DMS53 treated with DMSO at 0.1 percent for 48 hours (cell line): ENCODE results near the gene ZNF180.
"Not testable (repeated sequence)": the region's sequence is repeated elsewhere in the genome, so short reads cannot be mapped to it uniquely, and the experiment has no call there.

ENCODE experiments used
- DNase-seq: peaks from one replicate; lab custom pipeline; 2025; ENCODE audit not compliant: unreplicated experiment; lab: John Stamatoyannopoulos, UW

The ZNF180 gene

DNA sequence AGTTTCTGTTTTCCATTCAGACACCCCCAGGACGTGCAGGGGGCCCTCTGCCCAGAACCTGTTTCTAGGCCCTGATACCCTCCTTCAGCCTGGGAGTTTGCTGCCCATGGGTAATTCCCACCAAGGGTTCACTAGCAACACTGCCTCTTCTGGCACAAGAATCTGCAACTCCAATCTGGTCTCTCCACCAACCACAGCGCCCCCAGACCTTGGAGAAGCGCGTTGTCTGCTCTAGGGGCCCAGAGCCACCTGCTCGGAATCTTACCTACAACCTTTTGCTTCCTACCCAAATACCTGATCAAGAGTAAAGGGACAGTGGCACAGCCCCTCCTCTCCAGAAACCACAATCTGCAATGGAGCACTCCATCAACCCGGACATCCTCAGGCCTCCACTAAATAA lies 763 bp downstream of the ZNF180 start:
- DNase-seq = no peak

DNA sequence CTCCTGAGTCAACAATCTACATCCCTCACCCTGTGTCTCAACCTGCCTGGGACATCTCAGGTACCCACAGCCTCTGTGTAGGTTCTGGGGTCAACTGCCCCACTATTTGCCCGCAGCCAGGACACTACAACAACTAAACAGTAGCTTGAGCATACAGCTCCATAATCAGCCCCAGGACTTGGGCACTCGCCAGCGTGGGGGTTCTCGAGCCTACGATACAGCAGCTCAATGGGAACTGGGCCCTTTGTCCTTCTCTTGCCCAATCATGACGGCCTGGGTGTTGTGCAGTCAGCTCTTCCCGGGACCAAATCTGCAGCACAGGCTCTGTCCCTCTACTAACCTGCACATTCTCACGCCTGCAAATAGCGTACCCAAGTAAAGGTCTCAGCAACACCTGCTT lies 1.3 kb downstream of the ZNF180 start:
- DNase-seq = no peak

DNA sequence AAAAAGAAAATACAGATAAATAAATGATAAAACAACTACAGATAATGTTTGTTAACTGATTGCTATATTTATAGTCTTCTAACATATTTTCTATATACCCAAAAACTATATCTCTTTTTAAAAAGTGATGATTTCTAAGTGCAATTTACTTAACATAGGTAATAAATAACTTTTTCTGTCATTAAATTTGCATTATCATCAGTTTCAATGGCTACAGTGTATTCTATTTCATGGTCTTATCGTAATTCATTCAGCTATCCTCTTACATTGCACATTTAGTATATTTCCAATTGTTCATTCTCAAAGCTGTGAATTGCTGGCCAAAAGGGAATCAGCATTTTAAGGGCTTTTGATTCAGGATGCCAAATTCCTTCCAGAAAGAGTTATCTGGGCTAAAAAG lies 3.6 kb downstream of the ZNF180 start:
- no peak for DNase-seq

DNA sequence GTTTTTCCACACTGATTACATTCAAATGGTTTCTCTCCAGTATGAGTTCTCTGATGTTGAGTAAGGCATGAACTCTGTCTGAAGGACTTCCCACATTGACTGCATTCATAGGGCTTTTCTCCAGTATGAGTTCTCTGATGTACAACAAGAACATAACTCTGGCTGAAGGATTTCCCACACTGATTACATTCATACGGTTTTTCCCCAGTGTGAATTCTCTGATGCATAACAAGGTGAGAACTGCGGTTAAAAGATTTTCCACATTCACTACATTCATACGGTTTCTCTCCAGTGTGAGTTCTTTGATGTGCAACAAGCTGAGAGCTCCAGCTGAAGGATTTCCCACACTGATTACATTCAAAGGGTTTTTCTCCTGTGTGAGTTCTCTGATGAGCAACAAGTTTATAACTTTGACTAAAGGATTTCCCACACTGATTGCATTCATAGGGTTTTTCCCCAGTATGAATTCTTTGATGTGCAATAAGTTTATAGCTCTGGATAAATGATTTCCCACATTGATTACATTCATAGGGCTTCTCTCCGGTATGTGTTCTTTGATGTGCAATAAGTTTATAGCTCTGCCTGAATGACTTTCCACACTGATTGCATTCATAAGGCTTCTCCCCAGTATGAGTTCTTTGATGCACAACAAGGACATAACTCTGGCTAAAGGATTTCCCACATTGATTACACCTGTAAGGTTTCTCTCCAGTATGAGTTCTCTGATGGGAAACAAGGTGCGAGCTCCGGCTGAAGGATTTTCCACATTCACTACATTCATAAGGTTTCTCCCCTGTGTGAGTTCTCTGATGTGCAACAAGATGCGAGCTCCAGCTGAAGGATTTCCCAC lies 23.5 kb downstream of the ZNF180 start:
- DNase-seq = peak; percentile 50

DNA sequence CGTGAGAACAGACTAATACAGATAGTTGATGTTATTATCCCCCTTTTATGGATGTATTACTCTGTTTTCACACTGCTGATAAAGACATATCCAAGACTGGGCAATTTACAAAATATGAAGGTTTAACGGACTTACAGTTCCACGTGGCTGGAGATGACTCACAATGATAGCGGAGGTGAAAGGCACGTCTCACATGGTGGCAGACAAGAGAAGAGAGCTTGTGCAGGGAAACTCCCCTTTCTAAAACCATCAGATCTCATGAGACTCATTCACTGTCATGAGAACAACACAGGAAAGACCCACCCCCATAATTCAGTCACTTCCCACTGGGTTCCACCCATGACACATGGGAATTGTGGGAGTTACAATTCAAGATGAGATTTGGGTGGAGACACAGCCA lies 31.6 kb downstream of the ZNF180 start:
- DNase-seq = not testable (repeated sequence)

DNA sequence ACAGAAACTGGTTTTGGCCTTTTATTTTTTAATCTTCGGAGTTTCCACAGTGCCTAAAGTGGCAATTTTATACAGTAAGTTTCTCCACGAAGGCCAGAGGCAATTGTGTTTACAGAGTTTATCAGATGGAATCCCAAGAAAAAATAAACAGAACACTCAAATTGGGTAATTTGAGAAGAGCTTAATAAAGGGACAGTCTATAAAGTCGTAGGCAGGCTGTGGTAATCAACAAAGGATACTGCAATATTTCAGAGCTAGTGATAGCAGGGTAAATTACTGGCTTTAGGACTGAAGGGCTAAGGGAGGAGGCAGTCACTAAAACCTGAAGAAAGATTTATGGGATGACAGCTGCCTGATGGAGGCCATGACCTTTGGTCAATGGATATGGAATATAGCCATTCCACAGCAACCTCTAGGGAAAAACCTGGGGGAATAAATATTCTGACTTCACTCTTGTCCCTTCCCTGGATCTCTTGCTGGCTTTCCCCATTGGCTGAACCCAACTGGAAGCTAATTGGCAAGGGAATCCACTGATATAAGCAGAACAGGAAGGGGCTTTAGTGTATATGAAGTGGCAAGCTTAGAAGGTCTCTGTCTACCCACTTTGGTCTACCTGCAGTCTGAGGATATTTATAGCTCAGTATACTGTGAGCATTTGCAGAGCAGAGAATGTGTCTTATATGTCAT lies 37.6 kb downstream of the ZNF180 start:
- not testable (repeated sequence) for DNase-seq

DNA sequence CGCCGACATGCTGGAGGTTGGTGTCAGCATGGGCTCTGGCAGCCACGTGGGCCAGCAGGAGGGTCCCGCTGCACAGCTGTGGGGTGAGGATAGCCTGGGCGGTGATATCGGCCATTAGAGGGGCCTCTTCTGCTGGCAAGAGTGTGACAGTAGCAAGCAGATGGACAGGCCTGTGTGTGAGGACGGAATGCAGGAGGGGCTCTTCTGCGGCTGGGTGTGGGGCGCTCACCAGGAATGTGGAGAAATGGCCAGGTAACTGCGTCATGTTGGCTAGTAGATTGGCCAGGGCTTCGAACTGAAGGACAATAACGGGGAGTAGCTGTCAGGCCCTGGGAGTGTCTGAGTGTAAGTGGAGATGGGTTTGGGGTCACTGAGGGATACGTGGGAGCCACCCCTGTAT lies 44.3 kb downstream of the ZNF180 start:
- DNase-seq = not testable (repeated sequence)

DNA sequence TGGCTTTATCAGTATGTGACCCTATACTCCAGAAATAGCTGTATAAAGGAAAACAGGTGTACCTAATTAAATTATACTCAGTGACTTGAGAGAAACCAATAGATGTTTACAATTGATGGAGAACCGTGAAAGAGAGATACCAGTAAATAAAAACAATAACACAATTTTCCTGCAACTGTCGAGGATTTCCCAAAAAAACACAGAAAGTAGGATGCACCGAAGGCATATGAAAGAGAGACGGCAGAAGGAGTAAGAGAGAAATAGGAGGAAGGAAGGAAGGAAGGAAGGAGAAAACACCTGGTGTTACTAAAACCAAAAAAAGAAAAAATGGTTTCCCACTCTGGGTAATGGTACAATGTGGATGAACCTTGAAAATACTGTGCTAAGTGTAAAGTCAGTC lies 45.2 kb downstream of the ZNF180 start:
- no peak for DNase-seq

DNA sequence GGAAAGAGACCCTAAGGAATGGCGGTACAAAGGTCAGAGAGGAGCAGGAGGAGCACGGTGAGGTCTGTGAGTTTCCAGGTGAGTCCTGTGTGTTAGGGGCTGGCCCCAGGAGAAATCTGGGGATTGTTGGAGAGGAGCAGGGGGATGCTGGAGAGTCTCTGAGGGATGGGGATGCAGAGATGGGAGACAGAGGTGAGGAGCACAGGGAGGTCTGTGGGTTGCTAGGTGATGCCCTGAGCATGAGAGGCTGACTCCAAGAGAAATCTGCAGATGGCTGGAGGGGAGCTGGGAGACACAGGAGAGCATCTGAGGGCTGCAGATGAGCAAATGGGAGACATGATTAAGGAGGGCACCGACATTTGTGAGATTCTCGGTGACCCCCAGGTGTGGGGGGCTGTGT lies 48.0 kb downstream of the ZNF180 start:
- DNase-seq = no peak

DNA sequence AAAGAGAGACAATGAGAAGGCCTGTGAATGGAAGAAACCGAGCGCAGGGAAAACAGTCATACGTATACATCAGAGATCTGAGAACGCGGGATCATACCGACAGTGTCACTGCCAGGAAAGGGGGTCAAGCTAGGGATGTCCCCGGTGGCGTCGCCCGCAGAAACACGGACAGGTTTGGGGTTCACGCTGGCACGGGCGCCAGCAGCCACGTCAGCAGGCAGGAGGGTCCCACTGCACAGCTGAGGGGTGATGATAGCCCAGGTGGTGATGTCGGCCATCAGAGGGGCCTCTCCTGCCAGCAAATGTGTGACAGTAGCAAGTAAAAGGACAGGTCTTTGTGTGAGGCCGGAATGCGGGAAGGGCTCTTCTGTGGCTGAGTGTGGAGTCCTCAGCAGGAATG lies 48.6 kb downstream of the ZNF180 start:
- DNase-seq = no peak

DNA sequence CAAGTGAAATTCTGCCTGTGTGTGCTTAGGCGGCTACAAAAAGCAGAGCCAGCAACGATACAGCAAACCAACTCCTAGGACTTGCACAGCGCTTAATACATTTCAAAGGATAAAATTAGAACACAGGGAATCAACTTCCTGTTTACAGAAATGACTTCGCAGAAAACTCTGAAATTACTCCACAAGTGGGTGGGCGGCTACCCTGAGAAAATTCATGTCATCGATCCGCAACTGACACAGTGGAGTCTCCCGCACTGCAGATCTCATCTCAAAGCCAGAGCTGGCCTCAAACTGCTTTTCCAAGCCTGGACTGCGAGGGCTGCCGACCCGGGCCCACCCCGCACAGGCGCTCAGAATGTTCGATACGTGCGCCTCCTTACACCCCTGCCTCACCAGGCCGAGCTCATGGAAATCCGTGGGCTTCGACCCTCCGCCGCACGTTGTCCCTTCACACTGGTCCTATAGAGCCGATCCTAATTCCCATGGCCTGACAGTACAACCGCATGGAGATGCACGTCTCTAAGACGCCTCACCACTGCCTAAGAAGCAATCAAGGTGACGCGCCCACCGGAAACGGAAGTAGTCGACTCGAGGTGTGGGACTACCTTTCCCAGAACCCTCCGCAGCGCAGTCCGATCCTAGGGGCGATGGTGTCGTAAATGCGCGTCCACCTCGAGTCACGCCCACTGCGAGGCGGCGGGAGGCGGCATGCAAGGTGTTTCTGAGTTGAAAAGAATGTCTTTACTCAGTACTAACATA lies 52.2 kb downstream of the ZNF180 start, which contains the start of gene ZNF229:
TSS of gene ZNF229 (minus strand) at position 557 of the 759 bp plus-strand sequence. CDS start 5,625 bp downstream, outside the sequence.
- peak; percentile 83 for DNase-seq

DNA sequence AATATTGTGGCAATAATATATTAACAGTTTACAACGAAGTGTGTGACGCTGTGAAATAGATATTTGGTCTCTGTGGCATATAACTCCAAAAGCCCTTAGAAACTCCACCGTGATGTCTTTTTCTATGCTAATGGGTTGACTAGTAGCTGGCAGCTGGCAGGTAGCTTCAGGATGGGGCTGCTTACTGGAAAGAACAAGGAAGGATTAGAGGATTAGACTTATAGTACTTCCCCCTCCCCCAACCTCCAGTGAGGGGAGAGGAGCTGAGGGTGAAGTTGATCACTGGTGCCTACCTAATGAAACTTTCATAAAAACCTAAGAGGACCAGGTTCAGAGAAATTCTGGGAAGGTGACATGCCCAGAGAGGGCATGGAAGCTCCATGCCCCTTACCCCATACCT lies 61.9 kb downstream of the ZNF180 start:
- no peak for DNase-seq

DNA sequence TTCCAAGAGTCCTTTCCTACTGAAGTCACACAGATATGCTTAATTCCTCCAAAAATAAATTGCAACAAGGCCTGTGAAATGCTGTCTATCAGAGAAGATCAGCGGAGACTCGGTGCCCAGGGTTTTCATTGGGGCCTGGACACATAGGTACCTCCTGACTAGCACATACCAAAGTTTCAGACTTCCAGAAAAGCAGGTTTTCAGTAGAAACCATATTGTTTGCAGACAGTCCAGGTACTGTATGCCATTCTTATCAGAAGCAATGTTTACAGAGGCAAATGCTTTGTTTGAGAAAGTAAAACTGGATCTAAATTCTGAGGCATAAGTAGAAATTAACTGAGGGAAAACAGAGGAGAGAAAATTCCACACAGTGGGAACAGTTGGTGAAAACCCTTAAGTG lies 64.9 kb downstream of the ZNF180 start:
- DNase-seq = no peak

DNA sequence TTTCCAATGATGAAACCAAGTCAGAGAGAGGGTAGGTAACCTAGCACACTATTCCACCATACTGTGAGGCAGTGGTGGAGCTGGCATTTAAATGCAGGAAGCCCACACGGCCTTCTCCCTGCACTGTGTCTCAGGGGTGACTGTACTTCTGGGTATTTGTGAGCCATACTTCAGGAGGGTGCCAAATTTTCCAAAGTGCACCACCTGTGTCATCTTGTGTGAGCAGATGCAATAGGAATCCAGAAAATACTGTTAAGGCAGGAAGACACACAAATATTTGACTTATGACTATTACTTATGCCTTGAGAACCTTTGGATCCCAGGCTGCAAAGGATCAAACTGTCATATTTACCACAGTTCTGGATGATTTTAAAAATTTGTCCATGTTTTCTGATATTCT lies 69.4 kb downstream of the ZNF180 start:
- no peak for DNase-seq
